WTC11 (cell line): ENCODE data around the gene CAMSAP1. TPM values are rescaled to one million over a fixed set of nuclear protein-coding genes. Genes with fewer than 3 reads are reported as not detected.

Experiments
- ATAC-seq: fragments of 200-7000 bp; cut with Tn5 transposase; 2 replicates; pipeline ENCODE4 v1.10.0; 2021; ENCODE audit warnings: mild to moderate bottlenecking, moderate library complexity
- CTCF ChIA-PET: fragments of 300-600 bp; sonication (Branson Sonifier 250); formaldehyde crosslinking; loops from one replicate; lab custom pipeline; 2021; ENCODE audit warnings: antibody characterized with exemption; lab: Charles Lee
- POLR2A ChIA-PET: fragments of 350-600 bp; sonication (Branson Sonifier 250); formaldehyde crosslinking; loops from one replicate; lab custom pipeline; 2021; ENCODE audit warnings: antibody characterized with exemption; lab: Charles Lee
- DNase-seq: peaks from one replicate; pipeline ENCODE4 v3.0.0; 2021; ENCODE audit warnings: low spot score
- H3K27ac Mint-ChIP-seq: 2 replicates; pipeline ENCODE4 v1.8.0; 2021; ENCODE audit warnings: mixed read lengths
- H3K27me3 Mint-ChIP-seq: 2 replicates; pipeline ENCODE4 v1.8.0; 2021; ENCODE audit warnings: low read depth, mild to moderate bottlenecking, moderate library complexity, mixed read lengths
- H3K36me3 Mint-ChIP-seq: 2 replicates; pipeline ENCODE4 v1.8.0; 2021; ENCODE audit warnings: mixed read lengths
- H3K4me1 Mint-ChIP-seq: 2 replicates; pipeline ENCODE4 v1.8.0; 2022; ENCODE audit warnings: mixed read lengths
- H3K4me3 Mint-ChIP-seq: 2 replicates; pipeline ENCODE4 v1.8.0; 2021; ENCODE audit warnings: mild to moderate bottlenecking, moderate library complexity, mixed read lengths
- H3K9me3 Mint-ChIP-seq: 2 replicates; pipeline ENCODE4 v1.8.0; 2021; ENCODE audit warnings: mixed read lengths
- AFF4 ChIP-seq: sonication (generic); formaldehyde crosslinking; IDR thresholded peaks from 2 replicates; pipeline ENCODE4 v1.8.1; 2023; ENCODE audit warnings: mild to moderate bottlenecking, missing genetic modification reagents, borderline replicate concordance
- CREM ChIP-seq: sonication (generic); formaldehyde crosslinking; IDR thresholded peaks from 2 replicates; pipeline ENCODE4 v1.8.1; 2022; ENCODE audit warnings: mild to moderate bottlenecking, missing genetic modification reagents, moderate library complexity
- CTCF ChIP-seq: fragments of 200-600 bp; IDR thresholded peaks from 2 replicates; pipeline ENCODE4 v1.8.0; 2022; ENCODE audit warnings: antibody characterized with exemption
- E2F4 ChIP-seq: sonication (generic); formaldehyde crosslinking; IDR thresholded peaks from 2 replicates; pipeline ENCODE4 v1.8.1; 2022; ENCODE audit warnings: low read depth, mild to moderate bottlenecking, moderate library complexity, missing genetic modification reagents, borderline replicate concordance
- ERG ChIP-seq: fragments of 250-450 bp; sonication (Bioruptor Pico); IDR thresholded peaks from 2 replicates; pipeline ENCODE4 v1.8.0; 2021; ENCODE audit warnings: mild to moderate bottlenecking
- GABPB1 ChIP-seq: sonication (generic); formaldehyde crosslinking; IDR thresholded peaks from 2 replicates; pipeline ENCODE4 v1.8.1; 2023; ENCODE audit warnings: mild to moderate bottlenecking, missing genetic modification reagents
- NFYB ChIP-seq: sonication (generic); formaldehyde crosslinking; conservative IDR thresholded peaks from 2 replicates; pipeline ENCODE4 v1.8.0; 2022; ENCODE audit warnings: low read depth, missing genetic modification reagents
- SP1 ChIP-seq: sonication (generic); formaldehyde crosslinking; conservative IDR thresholded peaks from 2 replicates; pipeline ENCODE4 v1.8.1; 2022; ENCODE audit warnings: missing genetic modification reagents
- ZBTB21 ChIP-seq: sonication (generic); formaldehyde crosslinking; IDR thresholded peaks from 2 replicates; pipeline ENCODE4 v1.8.1; 2023; ENCODE audit warnings: mild to moderate bottlenecking, missing genetic modification reagents, borderline replicate concordance
- ZNF232 ChIP-seq: sonication (generic); formaldehyde crosslinking; IDR thresholded peaks from 2 replicates; pipeline ENCODE4 v1.8.0; 2022; ENCODE audit warnings: mild to moderate bottlenecking, missing genetic modification reagents
- ZNF396 ChIP-seq: fragments of 250-450 bp; sonication (Bioruptor Pico); IDR thresholded peaks from 2 replicates; pipeline ENCODE4 v1.8.0; 2021; ENCODE audit warnings: mild to moderate bottlenecking, moderate library complexity, borderline replicate concordance
- total RNA-seq: library from RNA; stranded (reverse); gene quantifications from 3 replicates; pipeline ENCODE4 v1.2.3, GENCODE V29; 2021
- TF ChIP-seq, protein P1 (sequence below): sonication (generic); formaldehyde crosslinking; IDR thresholded peaks from 2 replicates; pipeline ENCODE4 v1.8.1; 2023; ENCODE audit warnings: mild to moderate bottlenecking, missing genetic modification reagents
- TF ChIP-seq, protein P2 (sequence below): fragments of 250-450 bp; sonication (Bioruptor Pico); IDR thresholded peaks from 2 replicates; pipeline ENCODE4 v1.9.0; 2021; ENCODE audit warnings: mild to moderate bottlenecking
- TF ChIP-seq, protein P3 (sequence below): sonication (generic); formaldehyde crosslinking; IDR thresholded peaks from 2 replicates; pipeline ENCODE4 v1.8.0; 2023; ENCODE audit warnings: missing genetic modification reagents
- TF ChIP-seq, protein P4 (sequence below): sonication (generic); formaldehyde crosslinking; conservative IDR thresholded peaks from 2 replicates; pipeline ENCODE4 v1.8.1; 2022; ENCODE audit warnings: mild to moderate bottlenecking, missing genetic modification reagents
- TF ChIP-seq, protein P5 (sequence below): sonication (generic); formaldehyde crosslinking; IDR thresholded peaks from 2 replicates; pipeline ENCODE4 v1.8.1; 2022; ENCODE audit warnings: low read depth, missing genetic modification reagents, borderline replicate concordance

CAMSAP1 gene
- total RNA-seq, 1 experiment from 2014 or later = 40.5 TPM

- TF ChIP-seq CTCF = no peak
- TF ChIP-seq CREM (CRISPR knock-in tag) = no peak
Measured at GRCh38 chr9:135771401-135772051, 135.8 kb downstream of the CAMSAP1 start (continued).

DNA sequence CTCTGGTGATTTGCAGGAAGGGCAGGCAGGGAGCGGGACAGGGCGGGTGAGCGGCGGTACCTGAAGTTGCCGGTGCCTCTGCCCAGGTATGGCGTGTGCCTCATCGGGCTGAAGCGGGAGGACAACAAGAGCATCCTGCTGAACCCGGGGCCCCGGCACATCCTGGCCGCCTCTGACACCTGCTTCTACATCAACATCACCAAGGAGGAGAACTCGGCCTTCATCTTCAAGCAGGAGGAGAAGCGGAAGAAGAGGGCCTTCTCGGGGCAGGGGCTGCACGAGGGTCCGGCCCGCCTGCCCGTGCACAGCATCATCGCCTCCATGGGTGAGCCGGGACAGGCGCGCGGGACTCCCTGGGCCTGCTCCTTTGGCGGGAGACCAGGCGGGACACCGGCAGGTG, 136.6 kb downstream of the CAMSAP1 start:
- Mint-ChIP-seq H3K4me1 (no peaks in the 10 kb centered on the region), H3K27ac (no peak overlapping the region), H3K4me3 (no peak overlapping the region), H3K27me3 (no peaks in the 10 kb centered on the region), H3K36me3 (no peaks in the 10 kb centered on the region), H3K9me3 (peaks cover 7% of the 10 kb centered on the region; the same call in 1 of the 2 replicates)
- ChIA-PET CTCF (no interaction called here), POLR2A (no interaction called here)
- DNase-seq (no peak), ATAC-seq (no peak)
- TF ChIP-seq CTCF (no peak), AFF4 (CRISPR knock-in tag) (no peak), E2F4 (no peak), ERG (CRISPR knock-in tag) (no peak), SP1 (CRISPR knock-in tag) (no peak), ZNF232 (no peak), ZNF396 (CRISPR knock-in tag) (no peak), NFYB (CRISPR knock-in tag) (no peak), GABPB1 (CRISPR knock-in tag) (no peak), ZBTB21 (no peak)
- TF ChIP-seq, protein P1, sequence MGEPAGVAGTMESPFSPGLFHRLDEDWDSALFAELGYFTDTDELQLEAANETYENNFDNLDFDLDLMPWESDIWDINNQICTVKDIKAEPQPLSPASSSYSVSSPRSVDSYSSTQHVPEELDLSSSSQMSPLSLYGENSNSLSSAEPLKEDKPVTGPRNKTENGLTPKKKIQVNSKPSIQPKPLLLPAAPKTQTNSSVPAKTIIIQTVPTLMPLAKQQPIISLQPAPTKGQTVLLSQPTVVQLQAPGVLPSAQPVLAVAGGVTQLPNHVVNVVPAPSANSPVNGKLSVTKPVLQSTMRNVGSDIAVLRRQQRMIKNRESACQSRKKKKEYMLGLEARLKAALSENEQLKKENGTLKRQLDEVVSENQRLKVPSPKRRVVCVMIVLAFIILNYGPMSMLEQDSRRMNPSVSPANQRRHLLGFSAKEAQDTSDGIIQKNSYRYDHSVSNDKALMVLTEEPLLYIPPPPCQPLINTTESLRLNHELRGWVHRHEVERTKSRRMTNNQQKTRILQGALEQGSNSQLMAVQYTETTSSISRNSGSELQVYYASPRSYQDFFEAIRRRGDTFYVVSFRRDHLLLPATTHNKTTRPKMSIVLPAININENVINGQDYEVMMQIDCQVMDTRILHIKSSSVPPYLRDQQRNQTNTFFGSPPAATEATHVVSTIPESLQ (CRISPR knock-in tag) = no peak
- TF ChIP-seq, protein P2, sequence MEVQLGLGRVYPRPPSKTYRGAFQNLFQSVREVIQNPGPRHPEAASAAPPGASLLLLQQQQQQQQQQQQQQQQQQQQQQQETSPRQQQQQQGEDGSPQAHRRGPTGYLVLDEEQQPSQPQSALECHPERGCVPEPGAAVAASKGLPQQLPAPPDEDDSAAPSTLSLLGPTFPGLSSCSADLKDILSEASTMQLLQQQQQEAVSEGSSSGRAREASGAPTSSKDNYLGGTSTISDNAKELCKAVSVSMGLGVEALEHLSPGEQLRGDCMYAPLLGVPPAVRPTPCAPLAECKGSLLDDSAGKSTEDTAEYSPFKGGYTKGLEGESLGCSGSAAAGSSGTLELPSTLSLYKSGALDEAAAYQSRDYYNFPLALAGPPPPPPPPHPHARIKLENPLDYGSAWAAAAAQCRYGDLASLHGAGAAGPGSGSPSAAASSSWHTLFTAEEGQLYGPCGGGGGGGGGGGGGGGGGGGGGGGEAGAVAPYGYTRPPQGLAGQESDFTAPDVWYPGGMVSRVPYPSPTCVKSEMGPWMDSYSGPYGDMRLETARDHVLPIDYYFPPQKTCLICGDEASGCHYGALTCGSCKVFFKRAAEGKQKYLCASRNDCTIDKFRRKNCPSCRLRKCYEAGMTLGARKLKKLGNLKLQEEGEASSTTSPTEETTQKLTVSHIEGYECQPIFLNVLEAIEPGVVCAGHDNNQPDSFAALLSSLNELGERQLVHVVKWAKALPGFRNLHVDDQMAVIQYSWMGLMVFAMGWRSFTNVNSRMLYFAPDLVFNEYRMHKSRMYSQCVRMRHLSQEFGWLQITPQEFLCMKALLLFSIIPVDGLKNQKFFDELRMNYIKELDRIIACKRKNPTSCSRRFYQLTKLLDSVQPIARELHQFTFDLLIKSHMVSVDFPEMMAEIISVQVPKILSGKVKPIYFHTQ (CRISPR knock-in tag) = no peak
- TF ChIP-seq, protein P3, sequence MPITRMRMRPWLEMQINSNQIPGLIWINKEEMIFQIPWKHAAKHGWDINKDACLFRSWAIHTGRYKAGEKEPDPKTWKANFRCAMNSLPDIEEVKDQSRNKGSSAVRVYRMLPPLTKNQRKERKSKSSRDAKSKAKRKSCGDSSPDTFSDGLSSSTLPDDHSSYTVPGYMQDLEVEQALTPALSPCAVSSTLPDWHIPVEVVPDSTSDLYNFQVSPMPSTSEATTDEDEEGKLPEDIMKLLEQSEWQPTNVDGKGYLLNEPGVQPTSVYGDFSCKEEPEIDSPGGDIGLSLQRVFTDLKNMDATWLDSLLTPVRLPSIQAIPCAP (CRISPR knock-in tag) = no peak
- TF ChIP-seq, protein P4, sequence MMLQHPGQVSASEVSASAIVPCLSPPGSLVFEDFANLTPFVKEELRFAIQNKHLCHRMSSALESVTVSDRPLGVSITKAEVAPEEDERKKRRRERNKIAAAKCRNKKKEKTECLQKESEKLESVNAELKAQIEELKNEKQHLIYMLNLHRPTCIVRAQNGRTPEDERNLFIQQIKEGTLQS (CRISPR knock-in tag) = no peak
- TF ChIP-seq, protein P5, sequence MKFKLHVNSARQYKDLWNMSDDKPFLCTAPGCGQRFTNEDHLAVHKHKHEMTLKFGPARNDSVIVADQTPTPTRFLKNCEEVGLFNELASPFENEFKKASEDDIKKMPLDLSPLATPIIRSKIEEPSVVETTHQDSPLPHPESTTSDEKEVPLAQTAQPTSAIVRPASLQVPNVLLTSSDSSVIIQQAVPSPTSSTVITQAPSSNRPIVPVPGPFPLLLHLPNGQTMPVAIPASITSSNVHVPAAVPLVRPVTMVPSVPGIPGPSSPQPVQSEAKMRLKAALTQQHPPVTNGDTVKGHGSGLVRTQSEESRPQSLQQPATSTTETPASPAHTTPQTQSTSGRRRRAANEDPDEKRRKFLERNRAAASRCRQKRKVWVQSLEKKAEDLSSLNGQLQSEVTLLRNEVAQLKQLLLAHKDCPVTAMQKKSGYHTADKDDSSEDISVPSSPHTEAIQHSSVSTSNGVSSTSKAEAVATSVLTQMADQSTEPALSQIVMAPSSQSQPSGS (CRISPR knock-in tag) = no peak
